CD4-positive, alpha-beta T cell treated with Interleukin-6 for 4 hours (primary cell): ENCODE measurements around the gene HS6ST1.
"Not testable (repeated sequence)": the region's sequence is repeated elsewhere in the genome, so short reads cannot be mapped to it uniquely, and the experiment has no call there.

Experiments
- DNase-seq: peaks from one replicate; pipeline ENCODE4 v3.0.0-alpha.2; 2020; ENCODE audit warnings: mixed read lengths

The HS6ST1 gene

DNA sequence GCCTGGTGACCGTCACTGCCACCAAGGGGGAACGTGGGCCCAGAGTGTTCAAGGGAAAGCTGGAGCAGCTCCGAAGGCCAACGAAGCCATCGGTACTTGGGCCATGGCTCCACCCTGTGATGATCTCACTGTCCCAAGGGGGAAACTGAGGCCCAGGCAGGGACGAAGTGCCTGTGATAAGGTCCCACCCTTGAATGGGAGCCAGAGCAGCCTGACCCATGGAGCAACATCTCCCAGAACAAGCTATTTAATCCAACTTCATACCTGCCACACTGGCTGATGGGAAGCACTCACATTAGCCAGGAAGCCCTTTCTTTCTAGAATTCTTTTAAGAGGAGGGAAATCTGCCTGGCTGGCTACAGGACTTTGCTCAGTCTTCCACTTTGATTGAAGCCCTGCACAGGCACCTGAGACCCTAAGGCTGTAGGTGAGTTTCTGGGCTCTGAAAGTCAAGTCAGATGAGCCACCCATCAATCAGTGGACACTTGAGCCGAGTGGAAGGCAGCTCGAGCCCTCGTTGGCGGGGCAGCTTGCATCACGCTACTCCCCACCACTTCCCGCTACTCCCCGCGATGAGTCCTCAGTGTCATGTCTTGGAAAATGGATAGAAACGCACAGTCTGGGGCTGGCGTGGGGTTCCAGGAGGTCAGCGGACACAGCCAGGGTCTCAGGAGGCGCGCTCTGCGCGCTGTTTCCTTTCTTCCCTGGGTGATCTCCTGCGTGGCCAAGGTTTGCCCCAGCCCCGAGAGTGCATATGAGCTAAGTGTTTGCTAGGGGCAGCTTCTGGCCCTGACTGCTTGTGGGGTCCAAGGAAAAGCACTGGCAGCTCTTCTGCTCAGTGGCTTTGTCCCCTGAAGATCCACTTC, 2.5 kb upstream of the HS6ST1 start:
- DNase-seq = no peak

DNA sequence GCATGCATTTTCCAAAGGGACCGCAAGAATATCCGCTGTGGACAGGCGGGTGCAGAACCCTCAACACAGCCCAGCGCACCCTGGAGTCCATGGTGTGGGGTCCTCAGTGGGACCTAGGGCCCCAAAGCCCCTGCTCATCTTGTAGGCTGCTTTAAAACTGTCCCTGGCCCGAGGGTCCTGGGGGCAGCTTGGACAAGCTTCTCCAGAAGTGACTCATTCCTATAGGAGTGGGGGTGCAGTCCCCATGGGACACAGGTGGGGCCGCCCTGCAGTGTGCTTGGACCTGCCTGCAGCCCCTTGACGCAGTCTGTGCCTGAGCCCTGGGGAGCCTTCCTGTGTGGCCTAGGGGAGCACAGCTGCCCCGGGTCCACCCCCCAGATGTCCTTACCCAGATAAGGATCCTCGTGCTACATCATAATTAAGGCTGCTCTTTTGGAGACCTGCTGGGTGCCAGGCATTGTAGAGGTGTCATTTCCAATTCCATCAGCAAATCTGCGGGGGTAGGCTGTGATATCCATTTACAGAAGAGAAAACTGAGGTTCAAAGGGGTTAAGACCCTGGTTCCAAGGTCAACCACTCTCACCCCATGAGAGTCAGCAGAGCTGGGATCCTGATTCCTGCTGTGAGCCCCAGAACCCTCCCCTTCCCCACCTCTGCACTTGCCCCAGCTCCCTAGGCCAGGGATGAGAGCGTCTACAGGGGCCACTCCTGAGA, 1.7 kb upstream of the HS6ST1 start:
- no peak for DNase-seq

DNA sequence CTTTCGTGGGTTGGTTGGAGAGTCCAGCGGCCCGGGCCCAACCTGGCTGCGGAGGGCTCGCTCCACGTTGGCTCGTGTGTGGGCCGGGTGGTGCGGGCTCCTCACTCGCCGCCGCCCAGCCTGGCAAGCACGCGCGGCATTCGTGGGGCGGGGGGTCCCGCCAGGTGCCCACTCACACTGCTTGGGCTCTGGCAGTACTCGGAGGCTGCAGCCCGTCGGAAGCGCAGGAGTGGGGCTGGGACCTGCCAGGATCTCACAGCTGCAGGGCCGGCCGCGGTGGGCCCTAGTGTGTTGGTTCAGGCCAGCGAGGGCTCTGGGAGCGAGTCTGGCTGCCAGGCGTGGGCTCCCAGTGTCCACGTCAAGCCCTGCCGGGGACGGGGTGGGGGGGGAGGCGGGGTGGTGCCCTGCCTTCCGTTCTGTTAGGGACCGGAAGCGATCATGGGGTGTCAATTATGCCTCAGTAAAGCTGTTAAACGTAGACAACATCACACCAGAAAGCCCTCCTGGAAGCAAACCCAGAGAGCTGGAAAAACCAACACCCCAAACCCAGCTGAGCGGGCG, 1.0 kb upstream of the HS6ST1 start:
- no peak for DNase-seq

DNA sequence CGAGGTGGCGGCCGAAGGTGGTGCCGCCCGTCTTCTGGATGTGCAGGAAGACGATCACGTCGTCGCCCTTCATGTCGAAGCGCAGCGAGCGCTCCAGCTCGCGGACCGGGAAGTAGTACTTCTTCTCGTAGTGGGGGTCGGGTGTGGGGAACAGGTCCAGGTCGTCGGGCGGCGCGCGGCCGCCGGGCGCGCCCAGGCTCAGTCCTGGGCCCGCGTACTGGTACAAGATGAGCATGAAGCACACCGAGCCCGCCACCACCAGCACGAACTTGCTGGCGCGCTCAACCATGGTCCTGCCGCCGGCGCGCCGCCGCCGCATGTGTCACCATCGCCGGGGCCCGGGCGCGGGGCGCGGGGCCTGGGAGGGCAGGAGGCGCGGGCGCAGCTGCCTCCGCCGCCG, 423 bp downstream of the HS6ST1 start:
- peak; percentile 31 for DNase-seq

DNA sequence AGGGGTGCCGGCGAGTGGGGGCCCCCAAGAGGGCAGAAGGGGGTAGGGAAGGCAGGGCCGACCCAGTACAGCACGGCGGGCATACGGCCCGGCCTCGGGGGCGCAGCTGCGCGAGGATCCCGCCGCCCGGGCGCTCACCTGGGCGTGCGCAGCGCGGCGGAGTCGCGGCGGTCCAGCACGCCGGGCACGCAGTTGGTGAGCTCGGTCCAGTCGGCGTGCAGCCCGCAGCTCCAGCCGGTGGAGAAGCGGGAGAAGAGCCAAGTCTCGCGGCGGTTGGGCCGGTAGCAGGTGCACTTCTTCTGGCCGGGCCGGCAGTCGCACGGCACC, 806 bp downstream of the HS6ST1 start:
- not testable (repeated sequence) for DNase-seq

DNA sequence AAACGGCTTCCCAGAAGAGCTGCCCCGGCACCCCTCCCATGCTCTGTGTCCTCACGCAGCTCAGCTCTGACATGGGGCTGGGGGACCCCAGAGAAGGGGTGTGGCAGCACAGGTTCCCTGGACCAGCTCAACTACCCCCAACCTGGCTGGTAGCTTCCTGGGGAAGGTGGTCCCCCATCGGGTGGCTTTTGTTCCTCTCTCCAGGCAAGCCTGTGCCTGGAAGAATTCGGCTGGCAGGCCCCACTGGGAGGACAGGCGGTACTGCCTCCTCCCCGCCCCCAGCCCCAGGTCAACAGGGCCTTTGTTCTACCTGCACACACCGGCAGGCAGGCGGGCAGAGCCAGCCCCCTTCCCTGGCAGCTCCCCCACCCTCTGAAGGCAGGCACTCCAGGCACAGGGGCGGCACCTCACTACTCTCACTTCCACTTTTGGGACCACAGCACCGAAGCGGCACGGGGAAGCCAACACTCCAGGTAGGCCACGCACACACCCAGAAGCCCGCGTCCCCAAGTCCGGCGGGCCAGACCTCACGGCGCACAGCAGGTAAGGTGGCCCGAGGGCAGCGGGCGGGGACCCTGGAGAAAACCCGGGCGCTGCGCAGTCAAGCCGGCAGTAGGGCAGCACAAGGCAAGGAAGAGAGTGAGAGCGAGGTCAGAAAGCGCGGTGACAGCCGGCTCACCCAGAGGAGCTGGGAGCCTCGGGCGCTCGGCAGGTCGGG, 1.3 kb downstream of the HS6ST1 start:
- DNase-seq = peak; percentile 34

DNA sequence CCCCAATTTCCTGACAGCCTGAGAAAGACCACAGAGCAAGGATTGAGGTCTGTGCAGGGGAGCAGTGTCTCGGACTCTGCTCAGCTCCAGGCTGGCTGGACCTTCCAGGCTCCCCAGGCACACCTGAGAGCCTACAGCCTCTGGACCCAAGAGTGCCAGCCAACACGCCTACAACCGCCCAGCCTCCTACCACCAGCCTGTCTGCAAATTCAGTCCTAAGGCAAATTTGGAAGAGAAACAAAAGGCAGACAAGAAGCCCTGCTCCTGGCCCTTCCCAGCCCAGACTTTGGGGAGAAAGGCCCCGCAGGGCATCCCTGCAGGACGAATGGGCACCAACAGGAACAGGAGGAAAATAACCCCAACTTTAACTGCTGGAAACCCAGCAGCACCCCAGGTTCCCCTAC, 1.9 kb downstream of the HS6ST1 start:
- DNase-seq = peak; percentile 0

DNA sequence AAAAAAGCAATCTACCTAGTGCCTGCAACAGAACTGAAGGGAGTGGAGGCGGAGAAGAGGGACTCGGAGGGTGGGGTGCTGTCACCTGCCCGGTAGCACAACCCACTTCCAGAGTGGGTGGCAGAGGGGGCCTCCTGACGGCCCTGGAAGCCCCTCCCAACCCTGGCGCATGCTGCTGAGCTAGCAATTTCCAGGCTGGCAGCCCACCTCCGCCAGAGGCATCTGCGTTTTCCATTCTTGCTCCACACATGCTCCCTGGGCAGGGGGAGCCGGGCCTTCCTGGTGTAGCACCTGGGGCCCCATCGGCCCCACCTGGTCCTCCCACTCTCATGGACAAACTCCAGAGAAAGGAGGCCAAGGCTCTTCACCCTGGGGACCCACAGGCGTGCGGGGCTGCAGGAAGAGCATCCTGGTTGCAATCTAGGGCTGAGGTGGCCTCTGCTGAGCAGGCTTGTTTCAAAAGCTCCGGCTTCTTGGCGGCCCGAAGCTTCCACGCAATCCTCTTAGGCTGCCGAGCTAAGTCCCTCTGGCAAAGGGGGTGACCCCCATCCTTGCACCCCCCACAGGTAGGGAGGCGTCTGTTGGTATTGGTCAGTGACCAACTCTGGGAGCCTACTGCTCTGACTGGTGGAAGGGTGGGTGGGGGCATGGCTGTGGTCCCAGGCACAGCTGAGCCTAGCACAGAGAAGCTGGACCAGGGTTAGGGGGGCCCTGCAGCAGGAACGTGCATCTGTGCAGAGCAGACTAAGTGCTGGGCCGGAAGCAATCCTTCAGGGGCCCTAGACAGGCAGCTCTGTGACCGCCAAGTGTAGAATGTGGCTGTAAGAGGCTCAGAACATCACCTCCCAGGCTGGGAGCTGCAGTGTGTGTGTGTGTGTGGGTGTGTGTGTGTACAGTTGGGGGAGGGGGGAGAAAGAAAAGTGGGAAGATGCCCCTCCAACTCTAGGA, 2.6 kb downstream of the HS6ST1 start:
- peak; percentile 15 for DNase-seq

DNA sequence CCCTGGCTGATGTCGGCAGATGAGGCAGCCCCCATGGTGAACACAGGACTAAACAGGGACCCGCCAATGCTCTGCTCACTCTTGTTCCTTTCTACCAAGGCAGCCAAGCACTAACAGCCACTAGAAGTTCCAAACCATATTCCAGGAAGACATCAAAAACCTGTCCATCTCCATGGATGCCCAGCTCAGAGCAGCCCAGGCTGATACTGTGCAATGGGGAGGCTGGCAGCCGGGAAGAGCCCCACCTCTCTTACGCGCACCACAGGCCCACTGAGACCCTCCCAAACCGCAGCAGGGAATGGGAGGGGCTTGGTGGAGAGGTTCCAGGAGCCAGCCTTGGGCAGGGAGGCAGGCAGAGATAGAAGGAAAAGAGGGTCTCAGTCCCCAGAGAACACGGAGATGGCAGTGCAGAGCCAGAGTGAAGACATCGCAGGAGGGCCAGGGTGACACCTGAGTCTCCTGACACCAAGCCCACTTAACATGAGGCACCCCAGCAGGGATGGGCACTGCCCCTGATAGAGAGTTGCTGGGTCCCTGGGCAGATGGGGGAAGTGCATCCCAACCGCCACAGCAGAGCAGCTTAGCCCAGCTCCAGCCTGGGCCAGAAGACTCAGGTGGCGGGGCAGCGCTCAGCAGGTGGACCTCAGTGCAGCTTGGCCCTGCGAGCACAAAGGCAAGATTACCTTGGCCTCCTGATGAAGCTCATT, 3.4 kb downstream of the HS6ST1 start:
- peak; percentile 1 for DNase-seq

DNA sequence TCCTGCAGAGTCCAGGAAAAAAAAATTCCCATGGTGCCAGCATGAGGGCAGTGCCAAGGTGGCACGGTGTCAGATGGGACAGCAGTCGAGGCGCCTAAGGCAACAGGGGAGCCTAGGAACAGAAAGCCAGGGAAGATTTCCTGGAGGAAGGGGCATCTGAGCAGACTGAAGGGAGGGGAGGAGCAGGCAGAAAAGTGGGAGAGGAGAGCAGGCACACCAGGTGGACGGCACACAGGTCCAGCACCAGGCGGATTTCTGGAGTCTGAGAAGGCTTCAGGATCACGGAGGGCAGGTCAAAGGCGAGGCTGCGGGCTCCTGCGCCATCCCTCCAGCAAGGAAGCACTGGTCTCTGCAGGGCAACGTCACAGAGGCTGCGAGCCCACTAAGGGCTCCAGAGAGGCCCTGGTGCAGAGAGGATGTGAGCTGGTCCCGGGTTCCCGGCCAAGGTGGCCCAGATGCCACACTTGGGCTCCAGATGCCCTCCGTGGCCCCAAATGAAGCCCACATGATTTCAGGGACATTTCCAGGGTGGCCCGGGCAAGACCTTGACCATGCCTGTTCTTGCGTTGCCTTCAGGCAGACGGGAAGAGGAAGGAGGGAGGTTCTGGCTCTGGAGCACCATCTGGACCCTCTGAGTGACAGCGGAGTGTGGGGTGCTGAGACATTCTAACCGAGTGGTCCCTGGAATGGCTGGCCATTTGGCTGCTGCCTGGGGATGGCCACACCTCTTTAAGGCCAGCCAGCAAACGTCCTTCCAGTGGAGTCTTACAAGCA, 4.1 kb downstream of the HS6ST1 start:
- DNase-seq = peak; percentile 0

DNA sequence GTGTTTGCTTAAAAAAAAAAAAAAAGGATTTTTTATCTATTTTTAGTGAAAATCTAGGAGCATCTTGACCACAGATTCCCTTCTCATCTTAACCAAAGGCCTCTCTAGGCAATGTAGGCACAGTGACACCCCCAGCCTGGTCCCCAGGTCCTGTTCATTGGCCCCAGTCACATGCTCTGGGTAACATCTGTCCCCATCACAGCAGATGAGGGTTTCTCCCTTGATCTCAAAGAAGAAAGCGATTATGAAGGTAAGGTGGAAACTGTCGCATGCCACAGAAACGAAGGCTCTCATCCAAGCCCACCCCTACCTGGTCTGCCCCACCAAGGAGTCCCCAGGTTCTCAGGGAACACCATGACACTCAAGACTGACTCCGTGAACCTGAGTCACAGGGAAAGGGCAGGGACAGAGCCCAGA, 4.7 kb downstream of the HS6ST1 start:
- DNase-seq = peak; percentile 1

DNA sequence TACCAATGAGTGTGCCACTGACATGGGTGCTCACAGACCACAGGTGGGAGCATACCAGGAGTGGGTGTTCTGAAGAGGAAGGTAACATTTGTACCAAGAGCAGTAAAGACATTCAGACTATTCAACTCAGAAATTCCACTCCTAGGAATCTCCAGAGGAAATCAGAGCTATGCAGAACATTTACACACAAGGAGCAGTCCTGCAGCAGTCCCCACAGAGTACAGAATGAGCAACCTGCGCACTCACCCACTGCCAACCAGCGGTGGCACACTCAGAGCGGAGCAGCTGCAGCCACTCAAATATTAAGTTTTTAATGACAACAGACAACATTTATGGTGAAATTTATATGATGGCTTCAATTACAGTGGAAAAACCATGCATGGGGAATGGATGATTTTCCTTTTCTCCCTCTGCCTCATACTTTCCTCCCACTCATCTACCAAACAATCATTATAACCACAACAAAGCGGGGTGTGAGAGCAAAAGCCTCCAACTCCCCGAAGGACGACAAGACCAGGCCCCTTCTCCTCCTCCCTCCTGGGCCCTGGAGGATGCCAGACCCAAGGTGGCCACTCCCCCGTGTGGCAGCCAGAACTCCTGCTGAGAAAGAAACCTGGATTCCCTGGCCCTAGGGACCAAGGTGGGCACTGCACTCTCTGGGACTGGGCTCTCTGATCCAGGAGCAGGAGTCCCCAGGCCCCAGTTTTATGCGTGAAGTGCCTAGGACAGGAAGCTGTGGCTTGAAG, 5.4 kb downstream of the HS6ST1 start:
- DNase-seq = peak; percentile 2

DNA sequence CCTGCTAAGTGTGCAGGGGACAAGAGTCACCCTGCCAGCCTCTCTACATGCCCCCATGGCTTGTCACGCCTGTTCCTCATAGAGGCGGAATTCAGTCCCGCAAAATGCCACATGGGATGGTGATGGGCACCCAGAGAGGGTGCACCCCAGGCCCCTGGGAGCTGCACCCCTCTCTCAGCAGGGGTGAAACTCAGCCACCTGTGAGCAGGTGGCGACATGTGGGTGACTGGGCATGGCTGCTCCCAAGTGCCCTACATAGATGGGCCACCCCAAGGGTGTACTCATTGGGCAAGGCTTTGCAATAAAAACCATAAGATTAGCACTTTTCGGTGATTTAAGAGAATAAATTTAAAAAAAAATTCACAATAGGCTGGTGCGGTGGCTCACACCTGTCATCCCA, 6.3 kb downstream of the HS6ST1 start:
- no peak for DNase-seq

DNA sequence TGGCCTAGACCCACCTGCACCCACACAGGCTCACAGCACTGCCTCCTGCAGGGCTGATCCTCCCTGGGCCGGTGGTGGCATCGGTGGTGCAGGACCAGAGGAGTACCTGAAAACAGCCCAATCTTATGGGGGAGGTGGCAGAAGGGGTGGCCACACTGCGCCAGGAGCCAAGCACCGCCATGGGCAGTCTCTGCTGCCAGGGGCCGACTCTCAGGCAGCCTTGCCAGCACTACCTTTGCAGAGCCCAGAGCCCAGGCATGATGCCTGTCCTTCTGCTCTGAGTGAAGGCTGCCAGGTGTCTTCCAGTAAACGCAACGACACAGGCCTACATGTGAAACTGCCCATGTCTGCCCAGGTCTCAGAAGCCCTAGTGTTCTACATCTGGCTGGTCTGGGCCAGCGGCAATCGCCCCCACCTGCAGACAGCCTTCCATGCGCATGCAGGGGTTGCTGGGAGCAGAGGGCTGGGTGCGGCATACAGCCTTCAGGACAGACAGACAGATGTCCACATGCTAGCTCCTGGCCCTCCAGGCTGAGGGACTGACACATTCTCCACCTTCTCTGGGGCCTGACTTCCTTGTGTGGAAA, 6.8 kb downstream of the HS6ST1 start:
- peak; percentile 1 for DNase-seq

DNA sequence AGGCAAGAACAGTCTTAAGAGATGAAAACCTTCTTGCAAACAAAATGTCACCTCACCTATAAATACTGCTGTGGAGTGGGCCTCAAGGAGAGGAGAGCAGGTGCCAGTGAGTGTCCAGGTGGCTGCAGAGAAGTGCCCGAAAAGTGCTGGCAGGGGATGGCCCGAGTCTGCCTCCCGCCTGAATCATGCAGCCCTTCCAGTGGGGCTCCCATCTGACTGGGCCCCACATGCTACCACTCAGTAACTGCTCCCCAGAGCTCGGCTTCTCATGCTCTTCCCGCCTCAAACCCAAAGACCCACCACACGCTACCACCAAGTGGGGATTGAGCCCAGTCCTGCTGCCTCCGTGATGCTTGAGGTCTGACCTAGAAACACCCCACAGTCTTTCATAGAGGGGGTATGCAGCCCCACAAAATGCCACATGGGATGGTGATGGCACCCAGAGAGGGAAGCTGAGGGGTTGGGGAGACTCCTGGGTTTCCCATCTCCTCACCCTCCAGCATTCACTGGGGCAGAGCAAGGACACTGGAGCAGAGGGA, 7.4 kb downstream of the HS6ST1 start:
- DNase-seq = no peak

DNA sequence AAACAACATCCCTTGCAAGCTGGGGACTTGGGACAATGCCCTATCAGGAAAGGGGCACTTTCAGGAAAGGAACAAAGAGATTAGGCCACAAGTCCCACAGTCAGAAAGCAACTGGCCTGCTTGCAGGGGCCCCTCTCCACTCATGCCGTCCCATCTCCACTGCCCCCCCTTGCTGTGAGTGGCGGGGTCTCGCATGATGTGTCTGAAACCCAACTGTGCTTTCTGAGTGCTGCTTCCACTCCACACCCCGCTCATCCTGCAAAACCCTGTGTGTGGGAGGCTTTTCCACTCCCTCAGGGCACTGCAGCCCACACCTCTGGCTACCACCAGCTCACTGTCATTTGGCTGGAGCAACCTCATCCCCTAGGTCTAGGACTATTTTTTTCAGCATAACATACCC, 7.9 kb downstream of the HS6ST1 start:
- DNase-seq = peak; percentile 0

DNA sequence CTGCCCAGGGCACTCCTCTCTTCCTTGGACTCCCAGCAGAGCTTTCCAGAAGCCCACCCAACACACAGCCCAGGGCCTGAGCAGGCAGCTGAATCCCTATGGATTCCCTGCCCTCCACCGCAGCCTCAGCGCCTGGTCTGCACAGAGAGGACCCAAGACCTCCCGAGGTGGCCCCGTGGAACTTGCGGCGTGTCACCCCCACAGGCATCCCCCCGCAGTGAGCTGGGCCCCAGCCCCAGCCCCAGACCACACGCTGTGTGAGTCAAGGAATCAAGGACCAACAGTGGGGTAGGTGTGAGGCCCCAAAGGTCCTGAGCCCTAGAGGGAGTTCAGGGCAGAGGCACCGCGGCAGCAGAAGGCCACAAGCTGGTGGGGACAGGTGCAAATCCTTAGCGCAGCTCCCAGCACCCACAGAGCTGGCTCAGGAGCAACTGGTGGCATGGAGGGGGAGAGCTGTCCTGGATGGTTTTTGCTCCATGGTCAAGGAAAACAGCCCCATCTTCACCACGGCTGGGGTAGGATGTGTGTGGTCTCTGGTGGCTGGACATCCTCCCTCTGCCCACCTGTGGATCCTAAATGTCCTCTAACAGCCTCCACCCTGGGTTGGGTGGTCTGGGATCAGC, 8.5 kb downstream of the HS6ST1 start:
- DNase-seq = peak; percentile 0

DNA sequence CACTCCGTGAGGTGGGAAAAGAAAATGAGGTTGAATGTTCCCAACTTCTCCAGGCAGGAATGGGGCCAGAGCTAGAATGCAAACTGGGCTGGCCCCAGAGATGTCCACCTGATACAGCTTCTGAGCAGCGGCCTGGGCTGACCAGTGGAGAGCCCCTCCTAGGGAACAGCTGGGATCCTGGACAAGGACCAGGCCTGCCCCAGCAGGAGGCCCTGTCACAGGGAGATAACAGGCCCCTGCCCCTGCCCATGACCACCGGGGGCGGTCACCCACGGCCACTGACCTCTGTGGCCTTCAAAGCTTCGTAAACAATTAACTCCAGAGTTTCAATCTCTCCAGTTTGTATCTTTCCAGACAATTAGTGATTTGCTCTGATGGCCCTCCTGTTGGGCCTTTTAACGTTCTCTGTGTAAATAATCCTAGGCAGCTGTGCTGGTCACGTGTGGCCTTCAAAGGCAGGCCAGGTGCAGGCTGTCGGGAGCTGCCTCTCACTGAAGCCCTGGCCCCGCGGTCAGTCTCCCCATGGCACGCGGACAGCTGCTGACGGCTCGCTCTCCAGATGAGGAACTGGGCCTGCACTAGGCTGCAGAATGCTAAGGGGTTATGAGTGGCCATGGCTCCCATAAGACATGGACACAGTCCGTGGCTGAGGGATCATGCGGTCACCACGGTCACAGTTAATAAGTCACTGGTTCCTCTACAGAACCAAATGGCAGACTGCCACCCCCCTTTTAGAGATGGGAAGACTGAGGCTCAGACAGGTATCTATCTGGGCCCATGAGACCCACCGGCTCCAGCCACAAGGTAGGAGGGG, 9.2 kb downstream of the HS6ST1 start:
- DNase-seq = peak; percentile 0
